DND-41 (cell line): ENCODE results near the gene TCL1B.

Source experiments
- CTCF ChIP-seq: IDR thresholded peaks from 2 replicates; pipeline ENCODE4 v1.5.1; 2012; ENCODE audit warnings: borderline replicate concordance, low read length, moderate library complexity, mild to moderate bottlenecking; ENCODE audit not compliant: poor library complexity, severe bottlenecking; ENCODE audit errors: extremely low read depth
- EZH2 ChIP-seq: IDR thresholded peaks from 3 replicates; pipeline ENCODE4 v1.6.1; 2012; ENCODE audit warnings: borderline replicate concordance, low read depth, mild to moderate bottlenecking, moderate library complexity, low read length, inconsistent platforms; ENCODE audit not compliant: severe bottlenecking

GRCh38 chr14:95696741-95697140, 10.5 kb downstream of the TCL1B start:
- no peak for TF ChIP-seq CTCF
- no peak for TF ChIP-seq EZH2
